Aorta (tissue), 5 donors: ENCODE results near the gene OR51B2. TPM values are rescaled to one million over a fixed set of nuclear protein-coding genes. Genes with fewer than 3 reads are reported as not detected.
"Not testable (repeated sequence)": the region's sequence is repeated elsewhere in the genome, so short reads cannot be mapped to it uniquely, and the experiment has no call there.

ENCODE experiments used
- ATAC-seq: fragments of 200-7000 bp; cut with Tn5 transposase; one replicate; pipeline ENCODE4 v1.9.1; 2022; ENCODE audit warnings: moderate library complexity; ENCODE audit not compliant: low FRiP score
- DNase-seq, 2 donors: peaks; one replicate each; pipeline ENCODE4 v3.0.0-alpha.2; 2020
- H3K27ac ChIP-seq, 2 donors: one replicate each; pipeline ENCODE4 v1.5.1; 2013; ENCODE audit warnings: low read length in 2 of 2, mild to moderate bottlenecking in 2 of 2, moderate library complexity in 2 of 2, control low read depth in 1 of 2, inconsistent platforms in 1 of 2, low read depth in 1 of 2
- H3K27me3 ChIP-seq, 2 donors: one replicate each; pipeline ENCODE4 v1.6.1; 2013; ENCODE audit warnings: control low read depth in 1 of 2, low read length in 1 of 2, mild to moderate bottlenecking in 1 of 2, moderate library complexity in 1 of 2; ENCODE audit not compliant: insufficient read depth in 2 of 2, control insufficient read depth in 1 of 2
- H3K36me3 ChIP-seq, 2 donors: one replicate each; pipeline ENCODE4 v1.6.1; 2013; ENCODE audit warnings: control low read depth in 1 of 2, low read length in 1 of 2, mild to moderate bottlenecking in 1 of 2; ENCODE audit not compliant: insufficient read depth in 2 of 2, control insufficient read depth in 1 of 2
- H3K4me1 ChIP-seq, 2 donors: one replicate each; pipeline ENCODE4 v1.6.1; 2013; ENCODE audit warnings: low read length in 2 of 2, control low read depth in 1 of 2, mild to moderate bottlenecking in 1 of 2, moderate library complexity in 1 of 2; ENCODE audit not compliant: insufficient read depth in 2 of 2, control insufficient read depth in 1 of 2
- H3K4me3 ChIP-seq, 2 donors: one replicate each; pipeline ENCODE4 v1.5.1; 2013; ENCODE audit warnings: low read length in 2 of 2, control low read depth in 1 of 2, mild to moderate bottlenecking in 1 of 2
- H3K9me3 ChIP-seq: one replicate; pipeline ENCODE4 v1.6.1; 2013; ENCODE audit warnings: mild to moderate bottlenecking, low read length; ENCODE audit not compliant: control insufficient read depth
- WGBS, 2 donors: extraction: QIAGEN DNeasy Blood & Tissue Kit; methylation state at CpG; one replicate each; pipeline ENCODE4 v1.1.7; 2013; 5-methylcytosine and 5-hydroxymethylcytosine counted together
- intact Hi-C, 2 donors: fragments of 100-400 bp; cut with DNase I; formaldehyde crosslinking; loops; one replicate each; pipeline versions ENCODE4 v1.14.2 to v1.15.0; 2022
- polyA plus RNA-seq, 2 donors: library from polyadenylated mRNA; stranded (reverse); fragments of 200-250 nt; gene quantifications; one replicate each; pipeline ENCODE4 v1.2.3, GENCODE V29; 2013
- total RNA-seq, 2 donors: library from RNA; stranded (reverse); fragmentation: NEBNext Ultra II Directional; extraction: Animal tissue kit (Norgen Biotek cat#: 25700); gene quantifications; one replicate each; pipeline ENCODE4 v1.2.1, GENCODE V29; 2021
- donor health status: healthy with polysubstance abuse.
- donor health status: Bipolar disorder and iron deficiency.
- donor health status: DM: no; HTN: no; CAD: no.
- donor health status: DM: no; HTN: no; CAD: no.
- donor health status: DM: yes; HTN: yes; CAD: no.

OR51B2 gene
- total and polyA plus RNA-seq, 4 donors: not detected

DNA sequence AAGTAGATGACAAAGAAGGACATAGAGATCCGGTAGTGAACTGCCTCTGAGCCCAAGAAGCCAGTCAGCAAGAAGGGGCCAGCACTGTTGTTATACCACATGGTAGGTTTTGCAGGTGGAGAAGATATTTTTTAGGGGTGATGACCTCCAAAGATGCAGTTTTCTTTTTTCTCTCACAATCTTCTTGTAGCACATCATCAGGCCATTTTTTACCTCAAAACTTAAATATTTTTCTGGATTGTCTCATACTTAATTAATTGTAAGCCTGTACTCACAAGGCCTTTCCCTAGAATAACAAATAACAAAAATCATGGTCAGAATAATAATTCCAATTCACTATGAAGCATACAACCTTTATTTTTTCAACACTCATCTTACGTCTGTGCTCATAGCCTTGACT, 22.3 kb downstream of the OR51B2 start, which contains the start of gene OR51B4:
TSS of gene OR51B4 (minus strand) at position 101 of the 400 bp plus-strand sequence. CDS start at position 101, 0 bp downstream.
- intact Hi-C loops: no loop called here
- Histone ChIP-seq H3K4me3 (no peak within 1 kb of the TSS), H3K4me1 (no peaks in the 10 kb centered on the region), H3K9me3 (no peaks in the 10 kb centered on the region), H3K27ac (no peak within 1 kb of the TSS), H3K36me3 (no peaks in the 10 kb centered on the region), H3K27me3 (no peaks in the 10 kb centered on the region)
- DNase-seq (no peak), ATAC-seq (no peak)
- WGBS, 2 donors: 86 to 95% methylated on average over 2 of the region's 2 CpGs

DNA sequence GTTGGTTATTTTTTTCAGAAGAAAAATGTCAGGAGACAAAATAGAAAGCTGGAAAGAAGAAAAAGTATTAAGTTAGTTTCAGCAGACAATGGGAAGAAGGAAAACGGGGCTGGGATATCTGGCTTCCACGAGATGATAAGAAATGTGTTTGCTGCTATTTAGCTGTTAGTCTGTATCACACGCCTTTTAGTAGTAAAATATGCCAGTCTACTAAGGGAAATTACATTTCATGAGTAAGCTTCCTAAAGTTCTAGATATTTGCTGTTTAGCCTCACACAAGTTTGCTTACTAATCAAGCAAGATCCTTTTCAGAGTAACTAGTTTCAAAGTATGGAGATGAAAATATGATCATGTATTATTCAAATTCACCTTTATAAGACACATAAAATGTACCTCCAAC, 23.8 kb downstream of the OR51B2 start:
- no peak for DNase-seq
- no peak for ATAC-seq
- Histone ChIP-seq H3K27me3 (no peaks in the 10 kb centered on the region), H3K27ac (no peak overlapping the region), H3K36me3 (no peaks in the 10 kb centered on the region), H3K4me3 (no peak overlapping the region), H3K4me1 (no peaks in the 10 kb centered on the region), H3K9me3 (no peaks in the 10 kb centered on the region)
- WGBS, 2 donors: 35 to 40% methylated on average over 3 of the region's 3 CpGs
- intact Hi-C loops: no loop called here

DNA sequence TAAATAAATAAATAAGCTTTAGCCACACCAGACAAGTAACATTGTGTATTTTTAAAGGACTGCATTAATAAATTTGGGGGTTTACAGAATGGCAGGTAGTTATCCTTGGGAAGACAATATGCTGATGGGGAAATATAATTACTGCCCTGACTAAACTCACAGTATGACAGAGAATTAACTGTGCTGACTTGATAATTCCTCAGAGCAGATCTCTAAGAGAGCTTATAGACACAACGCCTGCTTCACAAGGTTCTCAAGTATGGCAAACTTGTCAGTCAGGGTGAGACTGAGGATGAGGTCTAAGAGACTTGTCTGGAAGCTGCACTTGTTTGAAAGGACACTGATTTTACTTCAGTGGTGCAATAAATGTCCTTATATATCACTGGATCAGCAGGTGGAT, 25.6 kb downstream of the OR51B2 start:
- no peak for ATAC-seq
- no peak for DNase-seq
- no peaks in the 10 kb centered on the region for H3K36me3 ChIP-seq
- H3K27me3 ChIP-seq: no peaks in the 10 kb centered on the region
- no peak overlapping the region for H3K4me3 ChIP-seq
- no peak overlapping the region for H3K27ac ChIP-seq
- intact Hi-C loops: no loop called here
- 3 to 78% methylated on average over 1 of the region's 1 CpG for WGBS, 2 donors
- H3K4me1 ChIP-seq: no peaks in the 10 kb centered on the region
- no peaks in the 10 kb centered on the region for H3K9me3 ChIP-seq

DNA sequence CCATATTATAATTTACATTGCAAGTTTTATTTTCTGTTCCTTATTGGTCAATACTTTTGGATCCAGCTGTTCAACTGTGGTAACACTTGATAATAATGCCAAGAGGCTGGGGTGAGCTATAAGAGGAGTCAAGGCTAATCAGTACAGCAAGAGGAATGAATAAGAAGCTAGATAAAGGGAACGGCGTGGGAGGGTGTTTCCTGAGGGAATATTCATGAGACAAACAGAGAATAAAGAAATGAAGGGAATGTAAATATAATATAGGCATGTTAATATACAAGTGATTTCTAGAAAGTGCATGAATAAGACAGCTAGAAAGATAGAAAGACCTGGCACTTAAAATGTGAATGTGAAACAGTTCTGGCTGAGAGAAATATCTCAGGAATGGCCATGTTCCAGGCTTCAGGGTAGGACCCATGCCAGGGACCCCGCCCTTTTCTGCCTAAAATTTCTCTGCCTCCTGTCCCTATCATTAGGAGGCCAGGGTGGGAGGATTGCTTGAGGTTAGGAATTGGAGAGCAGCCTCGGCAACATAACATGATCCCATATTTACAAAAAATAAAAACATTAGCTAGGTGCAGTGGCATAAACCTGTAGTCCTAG, 26.3 kb downstream of the OR51B2 start:
- Histone ChIP-seq H3K9me3 (no peaks in the 10 kb centered on the region), H3K4me3 (no peak overlapping the region), H3K27ac (no peak overlapping the region), H3K27me3 (no peaks in the 10 kb centered on the region), H3K4me1 (no peaks in the 10 kb centered on the region), H3K36me3 (no peaks in the 10 kb centered on the region)
- intact Hi-C loops: no loop called here
- WGBS, 2 donors: 47% methylated on average over 4 of the region's 4 CpGs
- peak; percentile 7 for ATAC-seq
- DNase-seq: no peak

DNA sequence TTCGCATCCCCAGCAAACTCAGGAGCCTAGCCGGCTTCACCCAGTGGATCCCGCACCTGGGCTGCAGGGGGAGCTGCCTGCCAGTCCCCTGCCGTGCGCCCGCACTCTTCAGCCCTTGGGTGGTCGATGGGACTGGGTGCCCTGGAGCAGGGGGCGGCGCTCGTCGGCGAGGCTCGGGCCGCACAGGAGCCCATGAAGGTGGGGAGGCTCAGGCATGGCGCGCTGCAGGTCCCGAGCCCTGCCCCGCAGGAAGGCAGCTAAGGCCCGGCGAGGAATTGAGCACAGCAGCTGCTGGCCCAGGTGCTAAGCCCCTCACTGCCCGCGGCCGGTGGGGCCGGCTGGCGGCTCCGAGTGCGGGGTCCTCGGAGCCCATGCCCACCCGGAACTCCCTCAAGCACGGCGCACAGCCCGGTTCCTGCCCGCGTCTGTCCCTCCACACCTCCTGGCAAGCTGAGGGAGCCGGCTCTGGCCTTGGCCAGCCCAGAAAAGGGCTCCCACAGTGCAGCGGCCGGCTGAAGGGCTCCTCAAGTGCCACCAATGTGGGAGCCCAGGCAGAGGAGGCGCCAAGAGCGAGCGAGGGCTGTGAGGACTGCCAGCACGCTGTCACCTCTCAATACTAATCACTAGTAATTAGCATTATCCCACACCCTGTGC, 29.6 kb downstream of the OR51B2 start:
- WGBS, 2 donors: 90 to 92% methylated on average over 36 to 41 of the region's 41 CpGs
- DNase-seq: peak in 1 of 2 donors; percentile 71
- H3K4me1 ChIP-seq, H3K9me3 ChIP-seq, H3K36me3 ChIP-seq, H3K27ac ChIP-seq, ATAC-seq, intact Hi-C loops, H3K4me3 ChIP-seq, H3K27me3 ChIP-seq: not testable (repeated sequence)

DNA sequence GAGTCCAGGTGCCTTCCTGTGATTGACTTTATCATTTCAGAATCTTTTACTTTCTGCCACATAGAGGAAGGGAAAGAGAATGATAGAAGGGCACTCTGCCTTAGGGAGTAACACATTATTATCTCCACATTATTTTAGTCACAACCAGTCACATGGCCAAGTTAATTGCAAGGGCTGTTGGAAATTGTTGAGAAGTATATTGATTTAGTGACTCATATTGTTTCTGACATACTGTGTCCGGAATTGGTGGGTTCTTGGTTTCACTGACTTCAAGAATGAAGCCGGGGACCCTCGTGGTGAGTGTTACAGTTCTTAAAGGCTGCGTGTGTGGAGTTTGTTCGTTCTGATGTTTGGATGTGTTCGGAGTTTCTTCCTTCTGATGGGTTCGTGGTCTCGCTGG, 31.1 kb downstream of the OR51B2 start:
- H3K27ac ChIP-seq: no peak overlapping the region
- DNase-seq: no peak
- H3K9me3 ChIP-seq: no peaks in the 10 kb centered on the region
- intact Hi-C loops: no loop called here
- WGBS, 2 donors: 87 to 88% methylated on average over 8 of the region's 8 CpGs
- H3K36me3 ChIP-seq: no peaks in the 10 kb centered on the region
- no peak overlapping the region for H3K4me3 ChIP-seq
- no peaks in the 10 kb centered on the region for H3K27me3 ChIP-seq
- H3K4me1 ChIP-seq: no peaks in the 10 kb centered on the region
- no peak for ATAC-seq

DNA sequence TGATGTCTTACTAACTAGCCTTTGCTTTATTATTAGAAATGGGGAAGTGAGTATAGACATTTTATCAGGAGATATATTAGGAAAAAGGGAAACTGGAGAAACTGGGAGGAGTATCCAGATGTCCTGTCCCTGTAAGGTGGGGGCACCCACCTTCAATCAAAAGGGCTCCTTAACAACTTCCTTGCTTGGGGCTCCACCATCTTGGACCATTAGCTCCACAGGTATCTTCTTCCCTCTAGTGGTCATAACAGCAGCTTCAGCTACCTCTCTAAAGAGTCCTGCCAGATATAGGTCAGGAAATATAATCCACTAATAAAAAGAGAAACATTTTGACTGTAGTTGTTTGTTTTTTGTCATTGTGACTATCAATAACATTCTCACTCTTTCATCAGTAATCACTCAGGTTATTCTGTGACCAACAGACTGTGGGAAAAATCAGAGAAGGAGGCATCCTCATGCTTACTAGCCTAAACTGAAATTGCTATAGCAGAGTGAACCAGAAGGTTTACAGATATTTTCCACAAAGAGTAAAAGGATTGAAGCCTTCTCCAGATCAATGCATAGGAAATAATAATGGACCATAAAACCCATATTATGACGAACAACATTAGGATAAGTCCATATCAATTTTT, 32.8 kb downstream of the OR51B2 start:
- intact Hi-C loops: no loop called here
- no peak for DNase-seq
- no peak for ATAC-seq
- Histone ChIP-seq H3K27me3 (no peaks in the 10 kb centered on the region), H3K4me3 (no peak overlapping the region), H3K4me1 (no peaks in the 10 kb centered on the region), H3K27ac (no peak overlapping the region), H3K9me3 (no peaks in the 10 kb centered on the region), H3K36me3 (no peaks in the 10 kb centered on the region)
- WGBS, 2 donors: 71 to 87% methylated on average over 1 of the region's 1 CpG

DNA sequence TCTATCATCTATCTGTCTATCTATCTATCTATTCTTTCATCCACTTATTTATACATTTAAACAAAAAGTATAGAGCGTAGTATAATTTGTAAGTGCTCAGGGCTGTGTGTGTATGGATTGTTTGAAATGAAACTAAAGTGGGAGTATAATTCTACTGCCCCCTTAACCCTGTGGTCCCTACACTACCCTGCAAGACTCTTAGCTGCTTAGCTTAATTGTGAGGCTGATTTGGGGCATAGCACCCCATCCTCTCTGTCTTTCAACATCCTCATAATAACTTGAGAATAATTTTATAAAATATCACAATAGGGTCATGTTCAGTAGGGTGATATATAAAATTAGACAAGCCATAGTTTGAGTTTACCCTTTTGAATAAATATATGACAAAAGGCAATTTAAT, 34.0 kb downstream of the OR51B2 start:
- Histone ChIP-seq H3K27ac (no peak overlapping the region), H3K9me3 (no peaks in the 10 kb centered on the region), H3K4me3 (no peak overlapping the region), H3K36me3 (no peaks in the 10 kb centered on the region), H3K4me1 (no peaks in the 10 kb centered on the region), H3K27me3 (no peaks in the 10 kb centered on the region)
- 98% methylated on average over 1 of the region's 1 CpG for WGBS, 2 donors
- intact Hi-C loops: no loop called here
- no peak for DNase-seq
- ATAC-seq: no peak

DNA sequence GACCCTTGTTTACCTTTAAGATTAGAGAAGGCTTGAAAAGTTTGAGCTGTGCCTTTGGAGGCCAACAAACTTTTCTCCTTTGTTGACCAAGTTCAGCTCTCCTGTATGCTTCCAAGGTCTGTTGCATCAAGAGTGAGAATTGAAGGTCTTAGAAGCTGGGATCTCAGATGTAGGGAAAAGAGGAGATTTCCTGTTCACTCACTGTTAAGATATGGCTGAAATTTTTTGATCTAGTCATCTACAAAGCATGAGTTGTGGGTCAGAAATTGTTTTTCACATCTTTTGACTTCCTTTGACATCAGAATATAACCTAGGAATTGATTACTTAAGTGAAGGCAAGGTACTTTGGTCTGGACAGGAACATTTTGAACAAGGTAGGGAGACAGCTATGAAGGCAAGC, 34.4 kb downstream of the OR51B2 start:
- Histone ChIP-seq H3K4me3 (no peak overlapping the region), H3K9me3 (no peaks in the 10 kb centered on the region), H3K4me1 (no peaks in the 10 kb centered on the region), H3K36me3 (no peaks in the 10 kb centered on the region), H3K27ac (no peak overlapping the region), H3K27me3 (no peaks in the 10 kb centered on the region)
- DNase-seq (no peak), ATAC-seq (no peak)
- intact Hi-C loops: no loop called here
